Vagina (tissue), 2 donors: Measurements from ENCODE around the gene PKN3.

Experiments used
- POLR2AphosphoS5 ChIP-seq, 2 donors: sonication (generic); formaldehyde crosslinking; IDR thresholded peaks; one replicate each; pipeline ENCODE4 v1.9.0; 2017; ENCODE audit warnings: antibody characterized with exemption in 2 of 2, mild to moderate bottlenecking in 2 of 2, low read depth in 1 of 2; ENCODE audit not compliant: insufficient read depth in 1 of 2
- TF ChIP-seq, protein P1 (sequence below), 3 experiments: fragments of 450-650 bp in 2 of 3; fragments of 200-600 bp in 1 of 3; sonication (generic) in 1 of 3; IDR thresholded peaks; one replicate each; pipeline ENCODE4 v1.5.1; 2017 to 2019; ENCODE audit warnings: antibody characterized with exemption in 3 of 3, mild to moderate bottlenecking in 2 of 3, moderate library complexity in 2 of 3

DNA sequence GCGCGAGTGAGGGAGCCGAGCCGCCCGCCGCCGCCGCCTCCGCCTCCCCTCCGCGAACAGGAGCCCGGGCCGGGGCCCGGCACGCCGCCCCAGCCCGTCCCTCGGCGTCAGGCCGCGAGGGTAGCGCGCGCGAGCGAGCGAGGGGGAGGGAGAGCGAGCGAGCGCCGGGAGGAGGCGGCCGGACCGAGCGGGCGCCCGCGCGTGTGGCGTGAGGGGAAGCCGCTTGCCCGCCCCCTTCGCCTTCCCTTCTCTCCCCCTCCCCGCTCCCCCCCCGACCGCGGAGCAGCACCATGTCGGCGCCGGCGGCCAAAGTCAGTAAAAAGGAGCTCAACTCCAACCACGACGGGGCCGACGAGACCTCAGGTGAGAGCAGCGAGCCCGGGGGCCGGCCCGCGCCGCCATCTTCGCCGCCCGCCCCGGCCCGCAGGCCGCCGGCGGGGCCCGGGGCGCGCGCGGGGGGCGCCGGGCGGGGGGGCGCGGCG lies 13.0 kb upstream of the PKN3 start:
- TF ChIP-seq, protein P1, sequence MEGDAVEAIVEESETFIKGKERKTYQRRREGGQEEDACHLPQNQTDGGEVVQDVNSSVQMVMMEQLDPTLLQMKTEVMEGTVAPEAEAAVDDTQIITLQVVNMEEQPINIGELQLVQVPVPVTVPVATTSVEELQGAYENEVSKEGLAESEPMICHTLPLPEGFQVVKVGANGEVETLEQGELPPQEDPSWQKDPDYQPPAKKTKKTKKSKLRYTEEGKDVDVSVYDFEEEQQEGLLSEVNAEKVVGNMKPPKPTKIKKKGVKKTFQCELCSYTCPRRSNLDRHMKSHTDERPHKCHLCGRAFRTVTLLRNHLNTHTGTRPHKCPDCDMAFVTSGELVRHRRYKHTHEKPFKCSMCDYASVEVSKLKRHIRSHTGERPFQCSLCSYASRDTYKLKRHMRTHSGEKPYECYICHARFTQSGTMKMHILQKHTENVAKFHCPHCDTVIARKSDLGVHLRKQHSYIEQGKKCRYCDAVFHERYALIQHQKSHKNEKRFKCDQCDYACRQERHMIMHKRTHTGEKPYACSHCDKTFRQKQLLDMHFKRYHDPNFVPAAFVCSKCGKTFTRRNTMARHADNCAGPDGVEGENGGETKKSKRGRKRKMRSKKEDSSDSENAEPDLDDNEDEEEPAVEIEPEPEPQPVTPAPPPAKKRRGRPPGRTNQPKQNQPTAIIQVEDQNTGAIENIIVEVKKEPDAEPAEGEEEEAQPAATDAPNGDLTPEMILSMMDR (IDR thresholded peaks at IDR 0.05), result no peak
- TF ChIP-seq POLR2AphosphoS5 (IDR thresholded peaks at IDR 0.05; ENCODE audit: insufficient read depth in 1 of 2, low read depth in 1 of 2), result no peak
